VCaP (cell line): ENCODE measurements around the gene ALOX15B.
"Not testable (repeated sequence)": the region's sequence is repeated elsewhere in the genome, so short reads cannot be mapped to it uniquely, and the experiment has no call there.

Source experiments
- H3K27ac ChIP-seq: fragments of 450-650 bp; 2 replicates; pipeline ENCODE4 v1.5.1; 2017
- TF ChIP-seq, protein P1 (sequence below): fragments of 450-650 bp; conservative IDR thresholded peaks from 2 replicates; pipeline ENCODE4 v1.5.1; 2017; ENCODE audit warnings: mild to moderate bottlenecking, moderate library complexity

Gene ALOX15B

GRCh38 chr17:8075081-8075480 is 36.2 kb downstream of the ALOX15B start:
- TF ChIP-seq, protein P1, sequence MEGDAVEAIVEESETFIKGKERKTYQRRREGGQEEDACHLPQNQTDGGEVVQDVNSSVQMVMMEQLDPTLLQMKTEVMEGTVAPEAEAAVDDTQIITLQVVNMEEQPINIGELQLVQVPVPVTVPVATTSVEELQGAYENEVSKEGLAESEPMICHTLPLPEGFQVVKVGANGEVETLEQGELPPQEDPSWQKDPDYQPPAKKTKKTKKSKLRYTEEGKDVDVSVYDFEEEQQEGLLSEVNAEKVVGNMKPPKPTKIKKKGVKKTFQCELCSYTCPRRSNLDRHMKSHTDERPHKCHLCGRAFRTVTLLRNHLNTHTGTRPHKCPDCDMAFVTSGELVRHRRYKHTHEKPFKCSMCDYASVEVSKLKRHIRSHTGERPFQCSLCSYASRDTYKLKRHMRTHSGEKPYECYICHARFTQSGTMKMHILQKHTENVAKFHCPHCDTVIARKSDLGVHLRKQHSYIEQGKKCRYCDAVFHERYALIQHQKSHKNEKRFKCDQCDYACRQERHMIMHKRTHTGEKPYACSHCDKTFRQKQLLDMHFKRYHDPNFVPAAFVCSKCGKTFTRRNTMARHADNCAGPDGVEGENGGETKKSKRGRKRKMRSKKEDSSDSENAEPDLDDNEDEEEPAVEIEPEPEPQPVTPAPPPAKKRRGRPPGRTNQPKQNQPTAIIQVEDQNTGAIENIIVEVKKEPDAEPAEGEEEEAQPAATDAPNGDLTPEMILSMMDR = no peak
- H3K27ac ChIP-seq = no peak overlapping the region

DNA sequence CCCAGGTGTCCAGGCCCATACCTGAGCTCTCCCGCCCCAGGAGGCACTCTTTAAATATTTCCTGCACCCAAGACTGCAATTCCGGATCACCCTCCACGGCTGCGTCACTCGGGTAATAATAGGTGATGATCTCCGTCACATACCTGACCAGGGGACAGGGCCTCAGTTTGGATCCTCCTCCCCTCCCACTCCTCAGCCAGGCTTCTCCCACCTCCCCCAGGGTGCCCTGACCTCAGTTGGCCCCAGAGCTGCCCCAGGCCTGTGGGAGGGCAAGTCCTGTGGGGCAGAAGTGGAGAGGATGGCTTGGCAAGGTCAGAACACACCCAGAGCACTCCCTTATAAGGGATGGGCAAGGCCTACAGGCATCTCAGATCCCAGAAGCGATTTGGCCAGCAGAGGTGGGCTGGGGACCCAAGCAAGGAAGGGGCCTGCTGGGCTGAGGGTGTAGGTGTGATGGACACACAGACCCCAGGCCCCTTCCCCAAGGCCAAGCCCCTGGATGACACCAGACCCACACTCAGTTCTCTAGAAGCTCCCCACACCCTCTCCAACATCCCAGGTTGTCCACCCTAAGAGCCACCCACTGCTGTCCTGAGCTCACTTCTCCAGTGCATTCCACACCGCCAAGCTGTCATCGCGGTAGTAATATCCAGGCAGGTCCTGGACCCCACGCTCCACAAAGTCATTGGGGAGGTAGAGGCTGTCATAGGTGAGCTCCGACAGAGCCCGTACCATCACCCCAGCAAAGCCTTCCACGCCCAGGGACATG is 36.9 kb downstream of the ALOX15B start:
- H3K27ac ChIP-seq = no peak overlapping the region
- TF ChIP-seq, protein P1 = no peak

DNA sequence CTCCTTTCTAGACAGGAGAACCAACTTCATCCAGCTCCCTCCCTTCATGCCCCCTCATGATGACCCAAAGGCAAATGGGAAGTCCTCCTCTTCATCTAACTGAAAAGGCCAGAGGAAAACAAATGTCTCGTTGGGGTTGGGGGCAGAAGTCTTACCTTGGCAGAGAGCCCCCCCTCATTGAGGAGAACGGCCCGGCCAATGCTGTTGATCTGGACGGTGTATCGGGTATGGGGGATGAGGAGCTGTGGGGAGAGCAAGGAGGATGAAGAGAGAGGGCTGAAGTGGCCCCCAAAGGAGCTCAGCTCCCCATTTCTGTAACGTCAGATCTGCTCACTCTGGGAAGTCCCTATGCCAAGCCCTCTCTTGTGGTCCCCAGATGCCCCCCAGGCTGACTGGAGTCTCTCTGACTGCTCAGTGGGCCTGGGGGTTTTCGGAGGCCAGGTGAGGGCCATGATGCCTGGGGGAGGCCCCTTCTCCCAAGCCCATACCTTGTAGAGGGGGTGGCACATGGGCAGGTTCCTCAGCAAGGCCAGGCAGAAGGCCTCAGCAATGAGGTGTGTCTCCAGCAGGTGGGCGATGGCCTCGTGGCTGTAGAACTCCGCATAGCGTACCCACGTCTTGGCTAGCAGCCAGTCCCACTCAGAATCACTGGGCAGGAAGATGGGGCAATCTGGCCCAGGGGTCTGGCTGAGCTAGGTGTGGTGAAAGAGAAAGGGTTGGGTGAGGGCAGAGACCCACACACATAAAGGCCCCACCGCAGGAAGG is 37.8 kb downstream of the ALOX15B start:
- H3K27ac ChIP-seq = no peak overlapping the region
- TF ChIP-seq, protein P1 = no peak

- not testable (repeated sequence) for H3K27ac ChIP-seq
Measured at GRCh38 chr17:8077939-8078338, 39.1 kb downstream of the ALOX15B start.

DNA sequence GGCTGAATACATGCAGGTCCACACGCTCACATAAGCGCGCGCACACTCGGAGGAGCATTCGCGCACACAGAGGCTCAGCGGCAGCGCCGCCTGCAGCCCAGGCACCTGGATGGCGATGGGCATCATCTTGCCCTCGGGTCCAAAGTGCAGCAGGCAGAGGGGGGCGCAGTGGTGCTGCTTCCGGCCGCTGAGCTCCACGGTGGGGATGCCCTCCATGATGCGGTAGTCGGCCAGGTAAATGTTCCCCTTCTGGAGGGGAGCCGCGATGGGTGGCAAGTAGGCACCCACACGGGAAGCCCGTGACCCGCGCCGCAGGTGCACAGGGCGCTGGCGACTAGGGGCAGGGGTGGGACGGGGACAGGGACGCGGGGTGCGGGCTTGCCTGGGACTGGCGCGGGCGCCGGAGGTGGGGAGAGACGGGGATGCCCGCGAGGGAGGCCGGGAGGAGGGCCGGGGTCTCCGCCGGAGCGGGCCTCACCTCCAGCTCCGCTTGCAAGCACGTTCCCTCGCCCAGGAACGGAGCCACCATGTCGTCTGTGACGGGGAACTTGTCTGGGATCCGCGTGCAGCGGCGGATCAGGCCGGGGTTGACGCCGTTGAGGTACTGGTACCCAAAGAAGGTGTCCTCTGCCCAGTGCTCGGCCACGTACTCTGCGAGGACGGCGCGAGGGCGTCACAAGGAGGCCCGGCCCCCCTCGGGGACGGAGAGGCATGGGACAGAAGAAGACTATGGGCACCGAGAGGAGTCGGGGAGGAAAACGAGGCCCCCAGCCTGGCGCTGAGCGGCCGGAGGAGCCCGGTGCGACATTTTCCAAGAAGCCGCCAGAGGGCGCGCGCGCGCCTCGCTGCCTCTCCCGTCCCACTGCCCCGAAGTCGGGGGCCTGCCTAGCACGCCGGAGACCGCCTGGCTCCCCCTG is 40.7 kb downstream of the ALOX15B start:
- H3K27ac ChIP-seq = peak overlapping the region; percentile 37; the same call in 1 of the 2 replicates
- TF ChIP-seq, protein P1 = peak; percentile 88

DNA sequence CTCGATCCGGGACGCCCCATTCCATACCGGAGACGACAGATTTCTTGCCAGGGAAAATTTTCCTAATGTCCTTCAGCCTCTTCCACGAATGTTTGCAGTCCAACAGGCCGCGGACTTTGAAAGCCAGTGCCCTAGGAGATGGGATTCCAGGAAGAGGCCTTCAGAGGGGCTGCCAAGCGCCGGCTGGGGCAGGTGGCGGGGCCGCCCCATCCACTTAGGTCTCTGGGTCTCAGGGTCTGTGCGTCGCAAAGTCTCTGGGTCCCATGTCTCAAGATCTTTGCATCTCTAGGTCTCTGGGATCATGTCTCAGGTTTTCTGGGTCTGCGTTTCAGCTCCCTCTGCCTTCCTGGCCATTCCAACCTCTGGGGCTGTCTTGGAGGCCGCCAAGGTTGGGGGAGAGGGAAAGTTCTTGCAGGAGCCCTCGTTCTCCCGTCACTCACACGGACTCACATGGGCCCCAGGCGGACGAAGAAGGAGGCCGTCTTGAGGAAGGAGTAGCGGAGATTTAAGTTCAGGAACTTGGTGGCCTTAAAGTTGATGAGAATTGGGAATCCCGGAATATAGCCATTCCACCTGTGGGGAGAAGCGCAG is 41.4 kb downstream of the ALOX15B start:
- TF ChIP-seq, protein P1 = peak; percentile 64
- no peak overlapping the region for H3K27ac ChIP-seq

GRCh38 chr17:8080799-8081219 is 42.0 kb downstream of the ALOX15B start:
- no peak overlapping the region for H3K27ac ChIP-seq

More at GRCh38 chr17:8080799-8081219, 42.0 kb downstream of the ALOX15B start:
- TF ChIP-seq, protein P1 = no peak
